K562 (cell line): ENCODE data around the gene RPL9.
"Not testable (repeated sequence)": the region's sequence is repeated elsewhere in the genome, so short reads cannot be mapped to it uniquely, and the experiment has no call there.

ENCODE experiments used
- ZNF561 ChIP-seq: fragments of 450-650 bp; formaldehyde crosslinking; conservative IDR thresholded peaks from 2 replicates; pipeline ENCODE4 v1.4.0; 2020; ENCODE audit warnings: mild to moderate bottlenecking, moderate library complexity
- TF ChIP-seq, protein P1 (sequence below): sonication (generic); formaldehyde crosslinking; IDR thresholded peaks from 2 replicates; pipeline ENCODE4 v1.9.0; 2022; ENCODE audit warnings: mild to moderate bottlenecking, missing genetic modification reagents

DNA sequence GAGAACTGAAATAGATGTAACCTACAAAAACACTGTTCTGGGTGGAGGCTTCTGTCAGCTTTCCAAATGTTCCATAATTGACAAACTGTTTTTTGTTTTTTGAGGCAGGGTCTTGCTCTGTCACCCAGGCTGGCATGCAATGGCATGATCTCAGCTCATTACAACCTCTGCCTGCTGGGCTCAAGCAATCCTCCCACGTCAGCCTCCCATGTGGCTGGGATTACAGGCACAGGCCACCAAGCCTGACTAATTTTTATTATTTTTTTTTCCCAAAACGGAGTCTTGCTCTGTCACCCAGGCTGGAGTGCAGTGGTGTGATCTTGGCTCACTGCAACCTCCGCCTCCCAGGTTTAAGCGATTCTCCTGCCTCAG is 43.9 kb upstream of the RPL9 start:
- TF ChIP-seq ZNF561 (CRISPR knock-in tag): not testable (repeated sequence)
- TF ChIP-seq, protein P1, sequence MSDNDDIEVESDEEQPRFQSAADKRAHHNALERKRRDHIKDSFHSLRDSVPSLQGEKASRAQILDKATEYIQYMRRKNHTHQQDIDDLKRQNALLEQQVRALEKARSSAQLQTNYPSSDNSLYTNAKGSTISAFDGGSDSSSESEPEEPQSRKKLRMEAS: not testable (repeated sequence)
